A673 (cell line): ENCODE data around the gene NEDD9.

Experiments
- EZH2 ChIP-seq: fragments of 200-600 bp; sonication (generic); IDR thresholded peaks from 2 replicates; pipeline ENCODE4 v1.6.1; 2017; ENCODE audit warnings: borderline replicate concordance, low read depth, mild to moderate bottlenecking, mixed read lengths, antibody characterized with exemption, low read length; ENCODE audit not compliant: poor library complexity, severe bottlenecking
- TF ChIP-seq, protein P1 (sequence below): fragments of 300-800, 200-600 bp; sonication (generic); conservative IDR thresholded peaks from 2 replicates; pipeline ENCODE4 v1.5.1; 2017; ENCODE audit warnings: low read depth, mild to moderate bottlenecking, antibody characterized with exemption, low read length, moderate library complexity, mixed read lengths

DNA sequence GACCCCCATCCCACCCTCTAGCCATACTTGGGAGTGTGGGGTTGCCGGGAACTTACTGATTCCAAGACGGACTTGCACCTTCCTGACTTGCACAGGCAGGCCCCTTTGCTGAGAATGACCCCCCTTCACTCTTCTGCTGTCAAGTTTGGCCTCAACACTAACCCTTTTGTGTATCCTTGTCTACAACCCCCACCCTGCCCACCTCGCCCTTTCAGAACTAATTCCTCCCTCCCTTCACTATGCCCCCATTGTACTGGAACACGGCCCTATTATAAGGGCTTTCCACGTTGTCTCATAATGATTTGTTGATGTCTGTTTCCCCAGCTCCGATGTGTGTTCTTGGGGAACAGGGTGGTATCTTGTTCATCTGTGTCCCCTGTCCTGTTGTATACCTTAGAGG is 4.4 kb upstream of the NEDD9 start:
- TF ChIP-seq, protein P1, sequence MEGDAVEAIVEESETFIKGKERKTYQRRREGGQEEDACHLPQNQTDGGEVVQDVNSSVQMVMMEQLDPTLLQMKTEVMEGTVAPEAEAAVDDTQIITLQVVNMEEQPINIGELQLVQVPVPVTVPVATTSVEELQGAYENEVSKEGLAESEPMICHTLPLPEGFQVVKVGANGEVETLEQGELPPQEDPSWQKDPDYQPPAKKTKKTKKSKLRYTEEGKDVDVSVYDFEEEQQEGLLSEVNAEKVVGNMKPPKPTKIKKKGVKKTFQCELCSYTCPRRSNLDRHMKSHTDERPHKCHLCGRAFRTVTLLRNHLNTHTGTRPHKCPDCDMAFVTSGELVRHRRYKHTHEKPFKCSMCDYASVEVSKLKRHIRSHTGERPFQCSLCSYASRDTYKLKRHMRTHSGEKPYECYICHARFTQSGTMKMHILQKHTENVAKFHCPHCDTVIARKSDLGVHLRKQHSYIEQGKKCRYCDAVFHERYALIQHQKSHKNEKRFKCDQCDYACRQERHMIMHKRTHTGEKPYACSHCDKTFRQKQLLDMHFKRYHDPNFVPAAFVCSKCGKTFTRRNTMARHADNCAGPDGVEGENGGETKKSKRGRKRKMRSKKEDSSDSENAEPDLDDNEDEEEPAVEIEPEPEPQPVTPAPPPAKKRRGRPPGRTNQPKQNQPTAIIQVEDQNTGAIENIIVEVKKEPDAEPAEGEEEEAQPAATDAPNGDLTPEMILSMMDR = no peak
- TF ChIP-seq EZH2 = no peak
